HCT116 (cell line): Measurements from ENCODE around the gene PRICKLE2. TPM values are rescaled to one million over a fixed set of nuclear protein-coding genes. Genes with fewer than 3 reads are reported as not detected.

Source experiments
- ATAC-seq: fragments of 200-7000 bp; cut with Tn5 transposase; 2 replicates; pipeline ENCODE4 v1.9.1; 2020; ENCODE audit warnings: mild to moderate bottlenecking, moderate library complexity
- BruUV-seq: library from RNA; stranded (reverse); fragments of 400-500 nt; replicated peaks from 2 replicates; lab custom pipeline; 2021; lab: Mats Ljungman, UMichigan
- CTCF ChIA-PET: fragments of 300-600 bp; sonication (Branson Sonifier 250); formaldehyde crosslinking; loops from one replicate; lab custom pipeline; 2021; ENCODE audit warnings: antibody characterized with exemption; lab: Charles Lee
- POLR2A ChIA-PET: fragments of 300-600, 350-600 bp; sonication (Branson Sonifier 250); formaldehyde crosslinking; loops from one replicate; lab custom pipeline; 2021; ENCODE audit warnings: antibody characterized with exemption; lab: Charles Lee
- RAD21 ChIA-PET, 2 experiments: fragments of 300-600 bp; sonication (Branson Sonifier 250); formaldehyde crosslinking; loops; one replicate each; lab custom pipeline; 2023; ENCODE audit warnings: low total read pairs in 2 of 2; ENCODE audit not compliant: uncharacterized antibody in 2 of 2, unreplicated experiment in 2 of 2, low non-redundant PET in 1 of 2; lab: Charles Lee
- DNase-seq: peaks from one replicate; pipeline ENCODE4 v3.0.0-alpha.2; 2010; ENCODE audit warnings: low read depth, low spot score
- H2AFZ ChIP-seq: fragments of 200-600 bp; shearing (Covaris generic), sonication (generic); 2 replicates; pipeline ENCODE4 v1.6.1; 2017; ENCODE audit warnings: low read depth, mixed run types, mixed read lengths, antibody characterized with exemption, low read length; ENCODE audit not compliant: poor library complexity, severe bottlenecking
- H3K27ac ChIP-seq: 2 replicates; pipeline ENCODE4 v1.5.1; 2012; ENCODE audit warnings: low read depth, low read length
- H3K27me3 ChIP-seq: fragments of 200-600 bp; sonication (generic); 2 replicates; pipeline ENCODE4 v1.6.1; 2016; ENCODE audit warnings: mixed run types, low read length, mixed read lengths; ENCODE audit not compliant: insufficient read depth
- H3K36me3 ChIP-seq, 2 experiments: fragments of 200-500 bp in 1 of 2; fragments of 200-600 bp in 1 of 2; sonication (Bioruptor generic) in 1 of 2; sonication (generic) in 1 of 2; 2 replicates each; pipeline versions ENCODE4 v1.5.1 to v1.6.1; 2014 to 2016; ENCODE audit warnings: low read length in 2 of 2, inconsistent platforms in 1 of 2, mixed read lengths in 1 of 2, mixed run types in 1 of 2; ENCODE audit not compliant: insufficient read depth in 2 of 2, control insufficient read depth in 1 of 2
- H3K4me1 ChIP-seq, 2 experiments: fragments of 200-600 bp in 1 of 2; sonication (generic) in 1 of 2; 2 replicates each; pipeline versions ENCODE4 v1.5.1 to v1.6.1; 2012 to 2017; ENCODE audit warnings: low read length in 2 of 2, inconsistent platforms in 1 of 2, mild to moderate bottlenecking in 1 of 2, mixed read lengths in 1 of 2, mixed run types in 1 of 2, moderate library complexity in 1 of 2; ENCODE audit not compliant: insufficient read depth in 2 of 2, control insufficient read depth in 1 of 2
- H3K4me2 ChIP-seq: fragments of 200-600 bp; sonication (generic); 2 replicates; pipeline ENCODE4 v1.6.1; 2017; ENCODE audit warnings: mixed run types, low read length, mixed read lengths
- H3K4me3 ChIP-seq, 2 experiments: fragments of 200-600 bp in 1 of 2; sonication (generic) in 1 of 2; replicated peaks in 1 of 2; 2 replicates each; pipeline ENCODE4 v1.5.1; 2011 to 2016; ENCODE audit warnings: low read length in 2 of 2, control low read depth in 1 of 2, low read depth in 1 of 2, mild to moderate bottlenecking in 1 of 2, mixed read lengths in 1 of 2, mixed run types in 1 of 2
- H3K79me2 ChIP-seq: fragments of 200-600 bp; sonication (generic); 2 replicates; pipeline ENCODE4 v1.6.1; 2017; ENCODE audit warnings: mild to moderate bottlenecking, mixed run types, low read length, moderate library complexity, mixed read lengths; ENCODE audit not compliant: insufficient read depth
- H3K9ac ChIP-seq: fragments of 200-600 bp; sonication (generic); 2 replicates; pipeline ENCODE4 v1.6.1; 2016; ENCODE audit warnings: low read length, mixed read lengths
- H3K9me2 ChIP-seq: fragments of 200-600 bp; sonication (generic), shearing (Covaris generic); 2 replicates; pipeline ENCODE4 v1.6.1; 2017; ENCODE audit warnings: mixed run types, mild to moderate bottlenecking, moderate library complexity; ENCODE audit not compliant: insufficient read depth
- H3K9me3 ChIP-seq, 2 experiments: fragments of 200-500 bp in 1 of 2; fragments of 200-600 bp in 1 of 2; sonication (Bioruptor generic) in 1 of 2; sonication (generic) in 1 of 2; 2 replicates each; pipeline ENCODE4 v1.6.1; 2014 to 2017; ENCODE audit warnings: low read length in 2 of 2, mixed read lengths in 2 of 2, inconsistent platforms in 1 of 2, low read depth in 1 of 2, mild to moderate bottlenecking in 1 of 2, mixed run types in 1 of 2, moderate library complexity in 1 of 2; ENCODE audit not compliant: control insufficient read depth in 1 of 2, insufficient read depth in 1 of 2
- H4K20me1 ChIP-seq: fragments of 200-600 bp; sonication (generic), shearing (Covaris generic); 2 replicates; pipeline ENCODE4 v1.6.1; 2017; ENCODE audit warnings: mixed run types, mild to moderate bottlenecking, moderate library complexity; ENCODE audit not compliant: insufficient read depth
- ATF3 ChIP-seq: IDR thresholded peaks from 2 replicates; pipeline ENCODE4 v1.6.1; 2012
- CBX3 ChIP-seq: IDR thresholded peaks from 2 replicates; pipeline ENCODE4 v1.6.1; 2012; ENCODE audit warnings: low read depth
- CEBPB ChIP-seq: IDR thresholded peaks from 2 replicates; pipeline ENCODE4 v1.6.1; 2012; ENCODE audit warnings: low read depth
- CTCF ChIP-seq, 3 experiments: fragments of 200-600 bp in 1 of 3; sonication (generic) in 1 of 3; IDR thresholded peaks in 2 of 3; conservative IDR thresholded peaks in 1 of 3; 2 replicates each; pipeline ENCODE4 v1.5.1; 2012 to 2017; ENCODE audit warnings: low read depth in 2 of 3, low read length in 2 of 3, antibody characterized with exemption in 1 of 3, borderline replicate concordance in 1 of 3, control low read depth in 1 of 3, mild to moderate bottlenecking in 1 of 3, mixed read lengths in 1 of 3, mixed run types in 1 of 3, moderate library complexity in 1 of 3; ENCODE audit not compliant: insufficient read depth in 1 of 3
- POLR2A ChIP-seq: IDR thresholded peaks from 2 replicates; pipeline ENCODE4 v1.7.0; 2011; ENCODE audit warnings: borderline replicate concordance; ENCODE audit not compliant: insufficient read depth, insufficient read length; ENCODE audit errors: extremely low read depth
- POLR2AphosphoS5 ChIP-seq: IDR thresholded peaks from 2 replicates; pipeline ENCODE4 v1.6.1; 2011; ENCODE audit warnings: mild to moderate bottlenecking, low read depth, low read length, moderate library complexity
- SP1 ChIP-seq: IDR thresholded peaks from 2 replicates; pipeline ENCODE4 v1.6.1; 2012; ENCODE audit warnings: low read depth
- ZBTB33 ChIP-seq: IDR thresholded peaks from 2 replicates; pipeline ENCODE4 v1.6.1; 2011; ENCODE audit warnings: mild to moderate bottlenecking, low read length, moderate library complexity; ENCODE audit not compliant: insufficient replicate concordance; ENCODE audit errors: extremely low read depth
- ZFX ChIP-seq: fragments of 450-650 bp; IDR thresholded peaks from 2 replicates; pipeline ENCODE4 v1.6.1; 2017
- intact Hi-C: fragments of 100-400 bp; cut with micrococcal nuclease; formaldehyde crosslinking; loops from 2 replicates; pipeline ENCODE4 v1.10.0; 2022
- total RNA-seq: library from RNA; stranded (reverse); gene quantifications from one replicate; pipeline ENCODE4 v1.2.1, GENCODE V29; 2021; ENCODE audit not compliant: unreplicated experiment

Gene PRICKLE2
- total RNA-seq, 1 experiment from 2014 or later: 0.05 TPM

GRCh38 chr3:64063207-64063982, 161.9 kb downstream of the PRICKLE2 start:
- Histone ChIP-seq H3K9me2 (no peaks in the 10 kb centered on the region), H4K20me1 (no peaks in the 10 kb centered on the region), H3K36me3 (no peaks in the 10 kb centered on the region), H3K4me2 (no peak overlapping the region), H3K79me2 (no peaks in the 10 kb centered on the region), H3K27me3 (peaks cover 42% of the 10 kb centered on the region), H3K9me3 (no peaks in the 10 kb centered on the region), H3K4me3 (no peak overlapping the region)
- BruUV-seq: no TSS peak
- TF ChIP-seq ZFX (no peak), POLR2AphosphoS5 (no peak), POLR2A (no peak)
- TF ChIP-seq, all 23 proteins: peak for 0
- H3K4me1 ChIP-seq: no peaks in the 10 kb centered on the region
- CTCF ChIA-PET: no interaction called here
- RAD21 ChIA-PET: no interaction called here
- POLR2A ChIA-PET: no interaction called here
- H3K27ac ChIP-seq: no peak overlapping the region
- H2AFZ ChIP-seq: no peak overlapping the region
- no peak for DNase-seq
- ATAC-seq: no peak
- H3K9ac ChIP-seq: no peak overlapping the region
- intact Hi-C loops: no loop called here

GRCh38 chr3:64061628-64062027, 163.6 kb downstream of the PRICKLE2 start:
- H3K27me3 ChIP-seq: peaks cover 48% of the 10 kb centered on the region
- intact Hi-C loops: no loop called here
- BruUV-seq: no TSS peak
- ChIA-PET POLR2A (no interaction called here), CTCF (no interaction called here), RAD21 (no interaction called here)
- no peak overlapping the region for H3K9ac ChIP-seq
- ATAC-seq (no peak), DNase-seq (no peak)
- no peak overlapping the region for H3K4me2 ChIP-seq
- H3K4me3 ChIP-seq: no peak overlapping the region
- no peak for TF ChIP-seq ATF3
- TF ChIP-seq CBX3: no peak
- no peak for TF ChIP-seq CTCF (IDR thresholded peaks at IDR 0.05 in 2 of 3, conservative IDR thresholded peaks at IDR 0.05 in 1 of 3; ENCODE audit: borderline replicate concordance in 1 of 3, insufficient read depth in 1 of 3, low read depth in 2 of 3, low read length in 2 of 3)
- no peak for TF ChIP-seq POLR2AphosphoS5
- no peak for TF ChIP-seq ZFX
- TF ChIP-seq SP1: no peak
- TF ChIP-seq CEBPB: no peak
- TF ChIP-seq ZBTB33: no peak
- no peaks in the 10 kb centered on the region for H3K9me2 ChIP-seq
- H4K20me1 ChIP-seq: no peaks in the 10 kb centered on the region
- H3K4me1 ChIP-seq: no peaks in the 10 kb centered on the region
- no peaks in the 10 kb centered on the region for H3K36me3 ChIP-seq
- no peaks in the 10 kb centered on the region for H3K9me3 ChIP-seq
- H2AFZ ChIP-seq: no peak overlapping the region
- H3K27ac ChIP-seq: no peak overlapping the region
- no peaks in the 10 kb centered on the region for H3K79me2 ChIP-seq
